K562 (cell line): Measurements from ENCODE around the gene CCDC97. TPM values are rescaled to one million over a fixed set of nuclear protein-coding genes. Genes with fewer than 3 reads are reported as not detected.

Experiments
- CEBPG ChIP-seq, 3 experiments: fragments of 200-800 bp in 1 of 3; sonication (Bioruptor generic) in 1 of 3; sonication (generic) in 1 of 3; formaldehyde crosslinking in 1 of 3; IDR thresholded peaks in 2 of 3; conservative IDR thresholded peaks in 1 of 3; 2 replicates each; pipeline versions ENCODE4 v1.6.1 to v1.8.0; 2016 to 2022; ENCODE audit warnings: missing compliant biosample characterization in 2 of 3, missing genetic modification characterization in 2 of 3, mild to moderate bottlenecking in 1 of 3, missing genetic modification reagents in 1 of 3
- MGA ChIP-seq: fragments of 450-650 bp; IDR thresholded peaks from 2 replicates; pipeline ENCODE4 v1.6.1; 2016; ENCODE audit warnings: mild to moderate bottlenecking, moderate library complexity
- PHB2 ChIP-seq: fragments of 450-650 bp; IDR thresholded peaks from 2 replicates; pipeline ENCODE4 v1.6.1; 2017; ENCODE audit warnings: low read depth
- POLR2B ChIP-seq: fragments of 450-650 bp; IDR thresholded peaks from 2 replicates; pipeline ENCODE4 v1.6.1; 2018; ENCODE audit warnings: low read depth; ENCODE audit not compliant: partially characterized antibody
- PREB ChIP-seq: sonication (generic); formaldehyde crosslinking; IDR thresholded peaks from 2 replicates; pipeline ENCODE4 v1.8.1; 2023; ENCODE audit warnings: mild to moderate bottlenecking, missing genetic modification reagents
- ZBTB9 ChIP-seq: fragments of 450-650 bp; formaldehyde crosslinking; IDR thresholded peaks from 2 replicates; pipeline ENCODE4 v1.4.0; 2020; ENCODE audit warnings: mild to moderate bottlenecking, moderate library complexity
- ZNF592 ChIP-seq: fragments of 450-650 bp; IDR thresholded peaks from 2 replicates; pipeline ENCODE4 v1.6.1; 2017; ENCODE audit warnings: antibody characterized with exemption, mild to moderate bottlenecking
- polyA plus RNA-seq, 8 experiments: library from polyadenylated mRNA; depleted of rRNA in 4 of 8; stranded (reverse) in 5 of 8; unstranded in 3 of 8; fragments of >200 nt; fragmentation: Nextera tagmentation in 2 of 8; fragmentation: Illumina TruSeq in 1 of 8; extraction: Ambion mirVana in 2 of 8; extraction: Trizol in 1 of 8; gene quantifications; 2 replicates each; pipeline versions ENCODE4 v1.2.1 to v1.2.3, GENCODE V29; 2011 to 2014; ENCODE audit warnings: inconsistent platforms in 1 of 8, missing spikeins in 1 of 8
- total RNA-seq, 7 experiments: library from RNA; depleted of rRNA in 6 of 7; stranded (reverse); fragments of >200 nt in 6 of 7; fragmentation: Illumina TruSeq in 2 of 7; extraction: Trizol in 2 of 7; gene quantifications; 2 replicates each; pipeline versions ENCODE4 v1.2.1 to v1.2.3, GENCODE V29; 2011 to 2021; ENCODE audit warnings: low replicate concordance in 1 of 7

CCDC97 gene
- total and polyA plus RNA-seq, 9 of the 15 experiments (the other 6 are each of a cell fraction or from before 2014, with no cell fraction given) = 0.60 to 16.5 (median 7.0) TPM

GRCh38 chr19:41363753-41364523 is 54.0 kb downstream of the CCDC97 start, which contains the start of gene B9D2 (continued):
- TF ChIP-seq PREB (CRISPR knock-in tag) = no peak
- TF ChIP-seq MGA = no peak
- no peak for TF ChIP-seq PHB2
- TF ChIP-seq CEBPG (CRISPR knock-in tag; IDR thresholded peaks at IDR 0.05) = no peak; the same call in 1 of the 2 replicates
- TF ChIP-seq CEBPG (tag; conservative IDR thresholded peaks at IDR 0.05 in 1 of 2, IDR thresholded peaks at IDR 0.05 in 1 of 2) = no peak
- TF ChIP-seq ZBTB9 (CRISPR knock-in tag) = peak; percentile 59
- peak; percentile 88 for TF ChIP-seq POLR2B
- TF ChIP-seq ZNF592 = no peak
